ENCODE measurements around the gene MYL10.

Gene MYL10

GRCh38 chr7:101629171-101629570, at the start of gene MYL10:
Gene MYL10 (minus strand): TSS chr7:101629296. CDS start chr7:101629118, 178 bp downstream.
- H3K36me3 ChIP-seq (ENCODE audit: insufficient read depth, low read length), result no peaks in the 10 kb centered on the region
- H3K9ac ChIP-seq (ENCODE audit: low read depth, low read length), result no peak within 1 kb of the TSS
- peaks cover 4% of the 10 kb centered on the region; the same call in 1 of the 2 replicates for H3K9me3 ChIP-seq (ENCODE audit: control insufficient read depth, insufficient read depth, low read length)
- H3K4me1 ChIP-seq (ENCODE audit: insufficient read depth, low read length), result peaks cover 24% of the 10 kb centered on the region

GRCh38 chr7:101678658-101679057, 49.6 kb upstream of the MYL10 start:
- H3K9me3 ChIP-seq (ENCODE audit: control insufficient read depth, insufficient read depth, low read length), result no peaks in the 10 kb centered on the region
- no peaks in the 10 kb centered on the region for H3K36me3 ChIP-seq (ENCODE audit: insufficient read depth, low read length)
- peaks cover 19% of the 10 kb centered on the region for H3K4me1 ChIP-seq (ENCODE audit: insufficient read depth, low read length)
- H3K9ac ChIP-seq (ENCODE audit: low read depth, low read length), result no peak overlapping the region

- Histone ChIP-seq H3K36me3 (ENCODE audit: insufficient read depth, low read length) (no peaks in the 10 kb centered on the region), H3K4me1 (ENCODE audit: insufficient read depth, low read length) (peaks cover 19% of the 10 kb centered on the region), H3K9ac (ENCODE audit: low read depth, low read length) (no peak overlapping the region), H3K9me3 (ENCODE audit: control insufficient read depth, insufficient read depth, low read length) (no peaks in the 10 kb centered on the region)
Measured at GRCh38 chr7:101677797-101678479, 48.8 kb upstream of the MYL10 start.

- H3K9me3 ChIP-seq (ENCODE audit: control insufficient read depth, insufficient read depth, low read length), result no peaks in the 10 kb centered on the region
- peaks cover 19% of the 10 kb centered on the region for H3K4me1 ChIP-seq (ENCODE audit: insufficient read depth, low read length)
- H3K9ac ChIP-seq (ENCODE audit: low read depth, low read length), result no peak overlapping the region; the same call in 1 of the 2 replicates
- H3K36me3 ChIP-seq (ENCODE audit: insufficient read depth, low read length), result no peaks in the 10 kb centered on the region
Measured at GRCh38 chr7:101677391-101677790, 48.3 kb upstream of the MYL10 start.

GRCh38 chr7:101676956-101677355, 47.9 kb upstream of the MYL10 start:
- Histone ChIP-seq H3K9me3 (ENCODE audit: control insufficient read depth, insufficient read depth, low read length) (no peaks in the 10 kb centered on the region), H3K9ac (ENCODE audit: low read depth, low read length) (no peak overlapping the region; the same call in 1 of the 2 replicates), H3K36me3 (ENCODE audit: insufficient read depth, low read length) (no peaks in the 10 kb centered on the region), H3K4me1 (ENCODE audit: insufficient read depth, low read length) (peaks cover 19% of the 10 kb centered on the region)

- H3K9me3 ChIP-seq (ENCODE audit: control insufficient read depth, insufficient read depth, low read length), result no peaks in the 10 kb centered on the region
- no peak overlapping the region for H3K9ac ChIP-seq (ENCODE audit: low read depth, low read length)
- no peaks in the 10 kb centered on the region for H3K36me3 ChIP-seq (ENCODE audit: insufficient read depth, low read length)
Measured at GRCh38 chr7:101676062-101676598, 47.0 kb upstream of the MYL10 start.

GRCh38 chr7:101674439-101674838, 45.3 kb upstream of the MYL10 start:
- peaks cover 17% of the 10 kb centered on the region for H3K4me1 ChIP-seq (ENCODE audit: insufficient read depth, low read length)
- H3K9me3 ChIP-seq (ENCODE audit: control insufficient read depth, insufficient read depth, low read length), result no peaks in the 10 kb centered on the region
- no peak overlapping the region for H3K9ac ChIP-seq (ENCODE audit: low read depth, low read length)
- no peaks in the 10 kb centered on the region for H3K36me3 ChIP-seq (ENCODE audit: insufficient read depth, low read length)

More at GRCh38 chr7:101676062-101676598, 47.0 kb upstream of the MYL10 start:
- H3K4me1 ChIP-seq (ENCODE audit: insufficient read depth, low read length), result peaks cover 17% of the 10 kb centered on the region

GRCh38 chr7:101673951-101674350, 44.9 kb upstream of the MYL10 start:
- Histone ChIP-seq H3K9me3 (ENCODE audit: control insufficient read depth, insufficient read depth, low read length) (no peaks in the 10 kb centered on the region), H3K9ac (ENCODE audit: low read depth, low read length) (no peak overlapping the region), H3K36me3 (ENCODE audit: insufficient read depth, low read length) (no peaks in the 10 kb centered on the region), H3K4me1 (ENCODE audit: insufficient read depth, low read length) (peaks cover 17% of the 10 kb centered on the region)

- H3K9ac ChIP-seq (ENCODE audit: low read depth, low read length), result no peak overlapping the region
Measured at GRCh38 chr7:101673315-101673714, 44.2 kb upstream of the MYL10 start.

GRCh38 chr7:101671371-101672356, 42.6 kb upstream of the MYL10 start:
- H3K9ac ChIP-seq (ENCODE audit: low read depth, low read length), result no peak overlapping the region
- no peaks in the 10 kb centered on the region for H3K36me3 ChIP-seq (ENCODE audit: insufficient read depth, low read length)
- no peaks in the 10 kb centered on the region for H3K9me3 ChIP-seq (ENCODE audit: control insufficient read depth, insufficient read depth, low read length)
- peaks cover 6% of the 10 kb centered on the region; the same call in 1 of the 2 replicates for H3K4me1 ChIP-seq (ENCODE audit: insufficient read depth, low read length)

More at GRCh38 chr7:101673315-101673714, 44.2 kb upstream of the MYL10 start:
- no peaks in the 10 kb centered on the region for H3K36me3 ChIP-seq (ENCODE audit: insufficient read depth, low read length)
- no peaks in the 10 kb centered on the region for H3K9me3 ChIP-seq (ENCODE audit: control insufficient read depth, insufficient read depth, low read length)
- H3K4me1 ChIP-seq (ENCODE audit: insufficient read depth, low read length), result peaks cover 17% of the 10 kb centered on the region

- Histone ChIP-seq H3K9me3 (ENCODE audit: control insufficient read depth, insufficient read depth, low read length) (no peaks in the 10 kb centered on the region), H3K4me1 (ENCODE audit: insufficient read depth, low read length) (peaks cover 4% of the 10 kb centered on the region; the same call in 1 of the 2 replicates), H3K36me3 (ENCODE audit: insufficient read depth, low read length) (no peaks in the 10 kb centered on the region), H3K9ac (ENCODE audit: low read depth, low read length) (no peak overlapping the region)
Measured at GRCh38 chr7:101669307-101669706, 40.2 kb upstream of the MYL10 start.

- no peaks in the 10 kb centered on the region for H3K36me3 ChIP-seq (ENCODE audit: insufficient read depth, low read length)
- H3K4me1 ChIP-seq (ENCODE audit: insufficient read depth, low read length), result peaks cover 4% of the 10 kb centered on the region; the same call in 1 of the 2 replicates
- no peaks in the 10 kb centered on the region for H3K9me3 ChIP-seq (ENCODE audit: control insufficient read depth, insufficient read depth, low read length)
- no peak overlapping the region for H3K9ac ChIP-seq (ENCODE audit: low read depth, low read length)
Measured at GRCh38 chr7:101668726-101669125, 39.6 kb upstream of the MYL10 start.

- no peak overlapping the region for H3K9ac ChIP-seq (ENCODE audit: low read depth, low read length)
- H3K4me1 ChIP-seq (ENCODE audit: insufficient read depth, low read length), result peaks cover 4% of the 10 kb centered on the region; the same call in 1 of the 2 replicates
- H3K9me3 ChIP-seq (ENCODE audit: control insufficient read depth, insufficient read depth, low read length), result no peaks in the 10 kb centered on the region
- no peaks in the 10 kb centered on the region for H3K36me3 ChIP-seq (ENCODE audit: insufficient read depth, low read length)
Measured at GRCh38 chr7:101667920-101668319, 38.8 kb upstream of the MYL10 start.

- Histone ChIP-seq H3K4me1 (ENCODE audit: insufficient read depth, low read length) (peaks cover 4% of the 10 kb centered on the region; the same call in 1 of the 2 replicates), H3K36me3 (ENCODE audit: insufficient read depth, low read length) (no peaks in the 10 kb centered on the region), H3K9ac (ENCODE audit: low read depth, low read length) (no peak overlapping the region)
Measured at GRCh38 chr7:101667399-101667798, 38.3 kb upstream of the MYL10 start.

More at GRCh38 chr7:101667399-101667798, 38.3 kb upstream of the MYL10 start:
- no peaks in the 10 kb centered on the region for H3K9me3 ChIP-seq (ENCODE audit: control insufficient read depth, insufficient read depth, low read length)

Data from ES-I3 (cell line).